Measurements from ENCODE around the gene CCNF. TPM values are rescaled to one million over a fixed set of nuclear protein-coding genes. Genes with fewer than 3 reads are reported as not detected.

The CCNF gene
- total RNA-seq, 1 experiment from 2014 or later: 11.9 TPM

DNA sequence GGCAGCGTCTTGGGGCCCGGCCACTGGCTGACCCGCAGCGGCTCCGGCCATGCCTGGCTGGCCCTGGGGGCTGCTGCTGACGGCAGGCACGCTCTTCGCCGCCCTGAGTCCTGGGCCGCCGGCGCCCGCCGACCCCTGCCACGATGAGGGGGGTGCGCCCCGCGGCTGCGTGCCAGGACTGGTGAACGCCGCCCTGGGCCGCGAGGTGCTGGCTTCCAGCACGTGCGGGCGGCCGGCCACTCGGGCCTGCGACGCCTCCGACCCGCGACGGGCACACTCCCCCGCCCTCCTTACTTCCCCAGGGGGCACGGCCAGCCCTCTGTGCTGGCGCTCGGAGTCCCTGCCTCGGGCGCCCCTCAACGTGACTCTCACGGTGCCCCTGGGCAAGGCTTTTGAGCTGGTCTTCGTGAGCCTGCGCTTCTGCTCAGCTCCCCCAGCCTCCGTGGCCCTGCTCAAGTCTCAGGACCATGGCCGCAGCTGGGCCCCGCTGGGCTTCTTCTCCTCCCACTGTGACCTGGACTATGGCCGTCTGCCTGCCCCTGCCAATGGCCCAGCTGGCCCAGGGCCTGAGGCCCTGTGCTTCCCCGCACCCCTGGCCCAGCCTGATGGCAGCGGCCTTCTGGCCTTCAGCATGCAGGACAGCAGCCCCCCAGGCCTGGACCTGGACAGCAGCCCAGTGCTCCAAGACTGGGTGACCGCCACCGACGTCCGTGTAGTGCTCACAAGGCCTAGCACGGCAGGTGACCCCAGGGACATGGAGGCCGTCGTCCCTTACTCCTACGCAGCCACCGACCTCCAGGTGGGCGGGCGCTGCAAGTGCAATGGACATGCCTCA, 42.6 kb downstream of the CCNF start:
- TF ChIP-seq CTCF (IDR thresholded peaks at IDR 0.05; ENCODE audit: unreplicated experiment): no peak
- DNase-seq (ENCODE audit: unreplicated experiment): no peak
- Mint-ChIP-seq H3K4me1 (ENCODE audit: insufficient read depth, unreplicated experiment) (peaks cover 4% of the 10 kb centered on the region), H3K27me3 (ENCODE audit: insufficient read depth, unreplicated experiment) (no peaks in the 10 kb centered on the region), H3K9me3 (ENCODE audit: unreplicated experiment) (no peaks in the 10 kb centered on the region), H3K4me3 (ENCODE audit: unreplicated experiment) (no peak overlapping the region), H3K27ac (ENCODE audit: low read depth, unreplicated experiment) (no peak overlapping the region), H3K36me3 (ENCODE audit: insufficient read depth, unreplicated experiment) (no peaks in the 10 kb centered on the region)
- ChIA-PET CTCF (interaction anchor here (0.7 kb wide), 1 partner anchor 83 kb away, joined by 3 read pairs; no protein-coding TSS in a partner anchor), POLR2A (interaction anchor here (0.6 kb wide), 2 partner anchors 317 to 321 kb away, joined by 3 read pairs; no protein-coding TSS in a partner anchor)
- intact Hi-C loops (cut with micrococcal nuclease): no loop called here
- no TSS peak for BruUV-seq (replicated peaks)

DNA sequence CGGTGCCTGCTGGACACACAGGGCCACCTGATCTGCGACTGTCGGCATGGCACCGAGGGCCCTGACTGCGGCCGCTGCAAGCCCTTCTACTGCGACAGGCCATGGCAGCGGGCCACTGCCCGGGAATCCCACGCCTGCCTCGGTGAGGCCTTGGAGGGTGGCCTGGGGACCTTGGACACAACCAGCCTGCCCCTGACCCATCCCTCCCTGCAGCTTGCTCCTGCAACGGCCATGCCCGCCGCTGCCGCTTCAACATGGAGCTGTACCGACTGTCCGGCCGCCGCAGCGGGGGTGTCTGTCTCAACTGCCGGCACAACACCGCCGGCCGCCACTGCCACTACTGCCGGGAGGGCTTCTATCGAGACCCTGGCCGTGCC, 43.2 kb downstream of the CCNF start:
- no peak for DNase-seq (ENCODE audit: unreplicated experiment)
- ChIA-PET CTCF (interaction anchor here (0.6 to 0.7 kb wide), 2 partner anchors 19 to 84 kb away, joined by 3 to 5 read pairs; no protein-coding TSS in a partner anchor), POLR2A (interaction anchor here (0.6 kb wide), 1 partner anchor 322 kb away, joined by 3 read pairs; no protein-coding TSS in a partner anchor)
- Mint-ChIP-seq H3K9me3 (ENCODE audit: unreplicated experiment) (no peaks in the 10 kb centered on the region), H3K27me3 (ENCODE audit: insufficient read depth, unreplicated experiment) (no peaks in the 10 kb centered on the region), H3K4me1 (ENCODE audit: insufficient read depth, unreplicated experiment) (peaks cover 5% of the 10 kb centered on the region), H3K36me3 (ENCODE audit: insufficient read depth, unreplicated experiment) (no peaks in the 10 kb centered on the region), H3K4me3 (ENCODE audit: unreplicated experiment) (no peak overlapping the region), H3K27ac (ENCODE audit: low read depth, unreplicated experiment) (no peak overlapping the region)
- TF ChIP-seq CTCF (IDR thresholded peaks at IDR 0.05; ENCODE audit: unreplicated experiment): no peak
- intact Hi-C loops (cut with micrococcal nuclease): no loop called here
- no TSS peak for BruUV-seq (replicated peaks)

GRCh38 chr16:2472885-2473445, 43.7 kb downstream of the CCNF start:
- H3K4me3 Mint-ChIP-seq (ENCODE audit: unreplicated experiment): peak overlapping the region; percentile 74
- intact Hi-C loops (cut with micrococcal nuclease): no loop called here
- no TSS peak for BruUV-seq (replicated peaks)
- CTCF ChIA-PET: interaction anchor here (0.6 to 0.7 kb wide), 2 partner anchors 19 to 85 kb away, joined by 3 to 5 read pairs; no protein-coding TSS in a partner anchor
- H3K9me3 Mint-ChIP-seq (ENCODE audit: unreplicated experiment): no peaks in the 10 kb centered on the region
- no peak overlapping the region for H3K27ac Mint-ChIP-seq (ENCODE audit: low read depth, unreplicated experiment)
- POLR2A ChIA-PET: interaction anchor here (2.5 kb wide), 1 partner anchor 43 kb away, joined by 7 read pairs; no protein-coding TSS in a partner anchor
- peaks cover 10% of the 10 kb centered on the region for H3K4me1 Mint-ChIP-seq (ENCODE audit: insufficient read depth, unreplicated experiment)
- no peak for TF ChIP-seq CTCF (IDR thresholded peaks at IDR 0.05; ENCODE audit: unreplicated experiment)
- H3K36me3 Mint-ChIP-seq (ENCODE audit: insufficient read depth, unreplicated experiment): peaks cover 2% of the 10 kb centered on the region
- DNase-seq (ENCODE audit: unreplicated experiment): no peak
- H3K27me3 Mint-ChIP-seq (ENCODE audit: insufficient read depth, unreplicated experiment): no peaks in the 10 kb centered on the region

DNA sequence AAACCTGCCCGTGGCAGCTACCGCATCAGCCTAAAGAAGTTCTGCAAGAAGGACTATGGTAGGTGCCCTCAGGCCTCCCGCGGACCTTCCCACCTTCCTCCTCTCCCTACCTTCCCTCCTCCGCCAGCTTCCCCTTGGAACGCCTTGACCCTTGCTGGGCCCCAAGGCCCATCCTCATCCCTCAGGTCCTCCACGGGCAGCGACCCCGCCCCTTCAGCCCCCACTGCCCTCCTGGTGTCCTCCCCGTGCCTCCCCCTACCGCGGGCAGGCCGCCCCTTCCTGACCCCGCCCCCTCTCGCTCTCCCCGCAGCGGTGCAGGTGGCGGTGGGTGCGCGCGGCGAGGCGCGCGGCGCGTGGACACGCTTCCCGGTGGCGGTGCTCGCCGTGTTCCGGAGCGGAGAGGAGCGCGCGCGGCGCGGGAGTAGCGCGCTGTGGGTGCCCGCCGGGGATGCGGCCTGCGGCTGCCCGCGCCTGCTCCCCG, 44.2 kb downstream of the CCNF start:
- Mint-ChIP-seq H3K9me3 (ENCODE audit: unreplicated experiment) (no peaks in the 10 kb centered on the region), H3K36me3 (ENCODE audit: insufficient read depth, unreplicated experiment) (peaks cover 6% of the 10 kb centered on the region), H3K27ac (ENCODE audit: low read depth, unreplicated experiment) (no peak overlapping the region), H3K4me3 (ENCODE audit: unreplicated experiment) (peak overlapping the region; percentile 74), H3K27me3 (ENCODE audit: insufficient read depth, unreplicated experiment) (no peaks in the 10 kb centered on the region), H3K4me1 (ENCODE audit: insufficient read depth, unreplicated experiment) (peaks cover 15% of the 10 kb centered on the region)
- no peak for DNase-seq (ENCODE audit: unreplicated experiment)
- no peak for TF ChIP-seq CTCF (IDR thresholded peaks at IDR 0.05; ENCODE audit: unreplicated experiment)
- BruUV-seq (replicated peaks): no TSS peak
- intact Hi-C loops (cut with micrococcal nuclease): no loop called here
- ChIA-PET POLR2A (interaction anchor here (0.6 to 2.5 kb wide), 3 partner anchors 14 to 707 kb away, joined by 3 to 11 read pairs (median 7); partner anchors contain the start of gene TEDC2), CTCF (interaction anchor here (0.6 kb wide), 1 partner anchor 49 kb away, joined by 3 read pairs; no protein-coding TSS in a partner anchor)
